Central memory CD4-positive, alpha-beta T cell (primary cell): ENCODE results near the gene GJD4.

Source experiments
- DNase-seq: peaks from one replicate; pipeline ENCODE4 v3.0.0; 2022

The GJD4 gene

DNA sequence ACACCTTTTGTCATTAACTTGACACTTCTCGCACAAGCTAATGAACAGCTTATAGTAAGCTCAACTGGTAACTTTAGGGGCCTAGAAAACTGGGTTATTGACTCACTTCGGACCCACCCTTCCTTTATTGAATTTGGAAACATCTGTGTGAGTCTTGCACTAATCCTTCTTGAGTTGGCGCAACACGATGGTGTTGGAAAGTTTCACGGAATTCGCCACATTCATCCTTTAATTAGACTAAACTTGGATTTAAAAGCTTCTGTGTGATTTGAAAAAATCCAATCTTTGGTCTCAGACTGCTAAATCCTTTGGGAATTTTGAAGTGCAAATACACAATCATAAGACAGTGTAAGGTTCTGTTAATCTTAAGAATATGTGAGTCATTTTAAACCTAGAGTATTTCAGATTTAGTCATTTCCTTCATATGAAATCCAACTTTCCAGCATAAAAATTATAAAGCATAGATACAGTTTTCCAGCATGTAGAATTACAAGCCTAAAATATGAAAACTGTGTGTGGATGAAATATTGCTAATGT lies 21.9 kb downstream of the GJD4 start:
- no peak for DNase-seq

DNA sequence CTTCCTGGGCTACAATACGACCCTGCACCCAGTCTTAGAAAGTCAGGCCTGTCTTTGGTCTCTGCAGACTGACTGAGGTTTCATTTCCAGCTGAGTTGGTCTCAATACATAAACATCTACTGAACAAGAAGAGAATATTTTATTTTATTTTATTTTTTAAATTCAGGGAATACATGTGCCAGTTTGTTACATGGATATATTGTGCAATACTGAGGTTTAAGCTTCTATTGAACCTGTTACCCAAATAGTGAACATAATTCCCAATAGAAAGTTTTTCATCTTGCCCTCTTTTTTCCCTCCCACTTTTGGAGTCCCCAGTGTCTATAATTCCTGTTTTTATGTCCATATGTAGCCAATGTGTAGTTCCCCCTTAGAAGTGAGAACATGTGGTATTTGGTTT lies 26.3 kb downstream of the GJD4 start:
- no peak for DNase-seq

DNA sequence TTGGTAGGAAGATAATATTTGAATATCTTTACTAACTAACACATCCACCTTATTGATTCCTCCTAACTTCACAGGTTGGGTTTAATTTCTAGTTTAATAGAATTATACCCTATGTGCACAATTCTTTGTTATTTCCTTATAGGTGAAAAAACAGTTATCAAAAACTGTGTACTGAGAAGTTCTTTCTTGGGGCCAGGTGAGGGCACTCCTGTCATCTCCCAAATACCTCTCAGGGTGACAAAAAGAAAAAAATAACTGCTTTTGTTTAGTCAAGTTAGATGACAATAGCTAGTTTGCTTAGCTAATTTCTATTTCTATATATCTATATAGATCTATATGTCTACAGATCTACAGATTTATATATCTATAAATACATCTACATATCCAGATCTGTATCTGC lies 26.9 kb downstream of the GJD4 start:
- no peak for DNase-seq

DNA sequence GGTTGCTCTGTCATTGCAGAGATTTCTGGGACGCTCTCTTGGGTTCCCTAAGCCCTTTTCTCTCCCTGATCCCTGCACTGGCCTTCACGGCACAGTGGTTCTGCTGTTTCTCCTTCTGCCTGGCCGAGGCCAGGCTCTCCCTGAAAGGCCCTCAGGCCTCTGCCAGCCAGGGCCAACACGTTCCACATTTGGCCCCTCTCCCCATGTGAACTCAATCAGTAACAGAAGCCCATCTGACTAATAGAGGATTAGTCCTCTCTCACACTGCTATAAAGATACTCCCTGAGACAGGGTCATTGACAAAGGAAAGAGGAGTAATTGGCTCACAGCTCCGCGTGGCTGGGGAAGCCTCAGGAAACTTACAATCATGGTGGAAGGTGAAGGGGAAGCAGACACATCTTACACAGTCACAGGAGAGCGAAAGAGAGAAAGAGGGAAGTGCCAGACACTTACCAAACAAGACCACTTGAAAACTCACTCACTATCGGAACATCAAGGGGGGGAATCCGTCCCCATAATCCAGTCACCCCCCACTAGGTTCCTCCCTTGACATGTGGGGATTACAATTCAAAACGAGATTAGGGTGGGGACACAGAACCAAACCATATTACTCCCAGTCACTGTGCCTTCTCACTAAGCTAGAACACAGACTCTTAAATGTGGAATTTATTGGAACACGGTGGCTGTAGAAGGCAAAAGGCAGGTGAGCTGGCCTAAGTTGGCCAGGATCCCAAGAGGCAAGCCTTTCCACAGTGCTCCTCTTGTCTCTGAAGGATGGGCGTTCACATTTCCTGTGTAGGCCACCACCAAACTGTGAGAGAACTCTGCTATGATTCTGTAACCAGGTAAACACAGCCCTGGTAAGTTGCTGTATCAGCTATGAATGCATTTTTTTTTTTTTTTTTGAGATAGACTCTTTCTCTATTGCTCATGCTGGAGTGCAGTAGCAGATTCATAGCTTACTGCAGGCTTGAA lies 28.2 kb downstream of the GJD4 start:
- DNase-seq: no peak

DNA sequence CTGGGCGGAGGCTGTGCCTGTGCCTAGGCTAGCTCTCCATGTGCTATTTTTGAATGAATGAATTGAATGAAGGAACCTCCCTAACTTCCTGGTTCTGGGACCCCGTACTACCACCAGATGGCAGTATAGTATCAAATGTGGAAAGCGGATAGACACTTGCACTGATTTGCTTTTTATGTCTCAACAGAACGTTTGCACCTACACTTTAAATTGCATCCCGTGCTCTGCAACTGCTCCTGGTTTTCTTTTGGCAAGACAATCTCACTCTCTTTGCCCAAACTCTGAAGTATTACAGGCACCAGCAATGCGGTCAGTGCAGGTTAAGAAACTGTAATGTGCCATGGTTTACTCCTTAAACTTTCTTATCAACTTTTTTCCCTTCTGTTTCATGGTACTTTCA lies 30.4 kb downstream of the GJD4 start:
- peak; percentile 58 for DNase-seq

DNA sequence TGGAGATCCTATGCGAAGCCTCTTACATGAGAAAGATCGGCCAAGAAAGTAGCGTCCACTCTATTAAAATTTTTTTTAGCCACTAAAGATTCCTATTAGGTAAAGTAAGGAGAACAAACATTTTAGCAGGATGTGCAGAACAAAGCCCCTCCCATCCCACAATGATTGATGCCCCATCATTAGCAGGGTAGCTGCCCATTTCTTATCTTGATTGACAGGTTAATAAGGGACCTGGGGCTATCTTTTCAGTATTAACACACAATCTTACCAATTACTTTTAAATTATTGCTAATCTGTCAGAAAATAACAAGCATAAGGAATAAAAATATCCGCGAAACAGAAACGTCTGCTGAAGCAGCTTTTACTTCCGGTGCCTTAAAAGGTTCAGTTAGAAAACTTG lies 31.8 kb downstream of the GJD4 start:
- DNase-seq: no peak

DNA sequence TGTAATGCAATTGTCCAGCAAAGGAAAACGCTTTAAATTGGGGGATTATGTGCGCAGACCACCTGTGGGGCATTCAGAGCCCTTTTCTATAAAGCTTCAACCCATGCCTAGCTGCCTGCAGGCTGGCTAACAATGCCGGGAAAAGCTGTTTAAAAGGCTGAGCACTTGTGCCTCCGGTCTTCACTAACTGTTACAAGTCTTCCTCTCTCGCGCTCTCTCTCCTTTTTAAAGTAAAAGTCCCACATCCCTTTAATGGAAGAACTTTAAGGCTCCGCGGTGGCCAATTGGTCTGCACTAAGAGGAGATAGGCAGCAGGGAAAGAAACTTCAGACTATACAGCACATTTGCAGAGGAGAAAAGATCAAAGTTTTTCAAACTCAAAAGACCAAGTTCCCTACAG lies 32.3 kb downstream of the GJD4 start:
- no peak for DNase-seq

DNA sequence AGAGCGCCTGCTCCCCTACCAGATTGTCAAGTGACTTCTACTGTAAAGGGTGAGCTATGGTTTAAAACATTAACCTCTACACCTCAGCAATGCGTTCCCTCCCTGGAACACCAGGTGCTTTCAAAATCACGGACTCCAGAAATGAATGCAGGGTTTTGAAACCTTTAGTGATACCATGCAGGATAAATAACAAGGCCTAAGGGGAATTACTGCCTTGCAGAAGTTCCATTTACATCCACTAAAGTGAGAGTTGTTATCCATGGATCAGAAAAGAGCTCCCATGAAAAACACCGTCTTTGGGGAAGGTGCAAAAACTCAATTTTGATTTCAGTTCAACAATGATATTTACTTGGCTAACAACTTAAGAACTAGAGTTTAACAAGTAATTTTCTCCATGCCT lies 33.0 kb downstream of the GJD4 start:
- DNase-seq: no peak

DNA sequence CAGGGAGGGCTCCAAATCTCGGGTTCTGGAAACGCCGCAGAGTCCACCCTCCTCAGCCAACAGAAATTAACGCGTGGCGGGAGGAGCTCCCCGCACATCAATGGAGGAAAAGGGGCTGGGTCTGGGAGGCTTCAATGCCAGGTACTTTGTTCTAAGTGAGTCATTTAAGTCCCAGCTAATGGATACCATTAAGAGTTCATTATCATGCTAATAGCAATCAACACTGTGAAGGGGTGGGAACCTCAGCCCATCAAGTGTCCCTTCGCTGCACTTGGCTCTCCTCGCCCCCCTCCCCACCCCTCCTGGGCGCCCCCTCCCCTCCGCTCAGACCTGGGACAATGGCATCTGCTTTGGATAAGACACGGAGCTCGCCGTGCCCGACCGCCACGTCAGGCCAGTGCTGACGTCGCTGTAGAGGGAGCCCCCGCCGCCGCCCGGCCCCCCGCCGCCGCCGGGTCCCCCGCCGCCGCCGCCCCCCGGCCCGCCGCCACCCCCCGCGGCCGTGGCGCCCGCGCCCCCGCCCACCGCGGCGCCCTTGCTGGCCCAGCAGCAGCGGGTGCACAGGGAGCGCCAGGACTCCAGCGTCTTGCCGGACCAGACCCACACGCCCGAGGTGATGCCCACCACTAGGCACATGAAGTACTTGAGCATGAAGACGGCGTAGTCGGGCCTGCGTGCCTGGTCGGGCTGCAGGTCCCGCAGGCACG lies 34.0 kb downstream of the GJD4 start:
- no peak for DNase-seq

DNA sequence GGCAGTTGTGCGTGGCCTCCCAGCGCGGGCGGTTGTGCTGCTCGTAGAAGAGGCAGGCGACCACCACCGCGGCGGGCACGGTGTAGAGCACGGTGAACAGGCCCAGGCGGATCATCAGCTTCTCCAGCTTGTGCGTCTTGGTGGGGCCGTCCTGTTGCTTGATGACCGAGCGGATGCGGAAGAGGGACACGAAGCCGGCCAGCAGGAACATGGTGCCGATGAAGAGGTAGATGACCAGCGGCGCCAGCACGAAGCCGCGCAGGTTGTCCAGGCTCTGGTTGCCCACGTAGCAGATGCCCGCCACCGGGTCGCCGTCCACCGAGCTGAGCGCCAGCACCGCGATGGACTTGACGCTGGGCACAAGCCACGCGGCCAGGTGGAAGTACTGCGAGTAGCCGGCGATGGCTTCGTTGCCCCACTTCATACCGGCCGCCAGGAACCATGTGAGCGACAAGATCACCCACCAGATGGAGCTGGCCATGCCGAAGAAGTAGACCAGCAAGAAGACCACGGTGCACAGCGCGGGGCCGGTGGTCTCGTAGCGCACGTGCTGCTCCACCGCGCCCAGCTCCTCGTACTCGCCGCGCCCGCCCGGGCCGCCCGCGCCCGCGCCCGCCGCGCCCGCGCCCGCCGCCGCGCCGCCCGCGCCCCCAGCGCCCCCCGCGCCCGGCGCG lies 34.7 kb downstream of the GJD4 start:
- no peak for DNase-seq

DNA sequence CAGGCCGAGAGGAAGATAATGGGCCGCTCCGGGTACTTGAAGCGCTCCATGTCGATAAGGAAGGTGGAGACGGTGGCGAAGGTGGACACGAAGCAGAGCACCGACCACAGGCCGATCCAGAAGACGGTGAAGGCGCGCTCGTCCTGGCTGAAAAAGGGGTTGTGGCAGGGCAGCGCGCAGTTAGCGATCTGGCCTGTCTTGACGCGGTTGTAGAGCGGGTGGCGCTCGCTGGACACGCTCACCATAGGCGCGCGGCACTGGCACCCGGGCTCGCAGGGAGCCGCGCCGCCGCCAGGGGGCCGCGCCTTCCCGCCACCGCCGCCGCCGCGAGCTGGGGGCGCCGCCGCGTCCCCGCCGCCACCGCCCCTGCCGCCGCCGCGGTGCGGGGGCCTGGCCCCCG lies 35.3 kb downstream of the GJD4 start:
- peak; percentile 24 for DNase-seq

DNA sequence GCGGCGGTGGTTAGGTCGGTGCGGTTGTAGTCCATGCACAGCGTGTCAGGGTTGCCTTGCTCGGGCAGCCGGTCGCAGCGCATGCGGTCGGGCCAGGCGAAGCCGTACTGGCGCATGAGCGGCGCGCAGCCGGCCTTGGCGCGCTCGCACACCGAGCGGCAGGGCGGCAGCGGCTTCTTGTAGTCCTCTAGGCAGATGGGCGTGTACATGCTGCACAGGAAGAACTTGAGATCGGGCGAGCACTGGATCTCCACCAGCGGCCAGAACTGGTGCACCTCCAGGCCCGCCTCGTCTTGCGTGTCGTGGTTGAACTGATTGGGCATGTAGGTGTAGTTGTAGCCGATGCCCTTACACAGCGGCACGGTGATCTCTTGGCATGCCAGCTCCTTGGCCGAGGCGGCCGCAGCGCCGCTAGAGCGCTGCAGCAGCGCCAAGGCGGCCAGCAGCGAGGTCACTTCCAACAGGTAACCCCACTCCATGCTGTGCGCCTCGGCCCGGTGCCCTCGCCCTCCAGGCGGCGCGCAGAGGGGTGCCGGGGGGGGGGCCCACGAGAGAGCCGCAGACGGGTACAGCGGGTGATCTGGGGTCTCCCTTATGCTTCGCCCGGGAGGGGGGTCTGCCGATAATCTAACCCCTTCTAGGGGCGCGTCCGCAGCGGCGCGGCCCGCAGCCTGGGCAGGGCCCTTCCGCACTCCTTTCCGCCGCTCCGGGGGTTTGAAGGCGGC lies 36.0 kb downstream of the GJD4 start:
- DNase-seq: peak; percentile 45

DNA sequence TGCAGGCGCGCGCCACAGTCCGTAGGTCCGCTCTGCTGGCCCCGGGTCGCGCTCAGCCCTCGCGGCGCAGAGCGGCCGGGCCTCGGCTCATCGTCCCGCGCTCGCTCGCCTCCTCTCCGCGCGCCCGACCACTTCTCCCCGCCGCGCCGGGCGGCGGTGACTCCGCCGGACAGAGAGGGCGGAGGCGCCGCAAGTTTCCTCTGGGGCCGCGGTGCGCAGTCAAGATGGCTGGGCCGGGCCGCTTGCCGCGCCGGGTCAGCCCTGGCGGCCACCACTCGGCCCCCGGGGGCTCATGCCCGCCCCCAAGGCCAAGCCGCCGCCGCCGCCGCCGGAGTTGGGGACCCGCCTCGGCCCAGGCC lies 36.5 kb downstream of the GJD4 start:
- DNase-seq: no peak

DNA sequence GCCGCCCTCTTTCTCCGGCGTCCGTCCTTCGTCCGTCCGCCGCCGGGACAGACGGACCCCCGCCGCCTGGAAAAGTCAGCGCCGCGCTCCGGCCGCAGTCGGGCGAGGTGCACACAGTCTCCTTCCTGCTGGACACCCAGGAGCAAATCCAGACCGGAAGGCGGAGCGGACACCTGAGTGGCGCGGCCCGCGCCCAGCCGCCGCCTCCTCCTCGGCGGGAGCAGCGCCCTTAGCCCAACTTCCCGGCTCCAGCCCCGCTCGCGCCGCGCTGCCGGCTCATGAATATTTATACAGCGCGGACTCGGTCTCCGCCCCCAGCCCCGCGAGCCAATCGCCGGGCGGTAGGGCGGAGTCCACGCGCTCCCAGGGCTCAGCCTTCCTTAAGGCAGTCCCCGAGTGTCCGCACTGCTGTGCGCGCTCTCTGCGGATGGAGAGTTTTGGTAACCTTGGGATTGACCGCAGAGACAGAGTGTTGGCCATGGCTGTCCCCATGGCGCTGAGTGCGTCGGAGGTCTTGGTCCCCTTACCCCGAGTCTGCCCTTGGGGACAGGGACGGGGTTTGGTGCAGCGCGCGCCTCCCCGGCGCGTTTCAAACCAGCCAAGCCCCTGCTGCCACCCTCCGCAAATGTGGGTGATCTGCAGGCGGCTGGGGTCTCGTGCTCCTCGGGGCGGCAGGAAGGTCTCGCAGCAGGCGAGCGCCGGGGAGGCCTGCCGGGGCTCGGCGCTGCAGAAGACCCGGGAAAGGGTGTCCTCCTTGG lies 37.1 kb downstream of the GJD4 start, which contains the start of gene FZD8:
TSS of gene FZD8 (minus strand) at position 262 of the 758 bp plus-strand sequence. CDS start 867 bp downstream, outside the sequence.
- DNase-seq: peak; percentile 71

DNA sequence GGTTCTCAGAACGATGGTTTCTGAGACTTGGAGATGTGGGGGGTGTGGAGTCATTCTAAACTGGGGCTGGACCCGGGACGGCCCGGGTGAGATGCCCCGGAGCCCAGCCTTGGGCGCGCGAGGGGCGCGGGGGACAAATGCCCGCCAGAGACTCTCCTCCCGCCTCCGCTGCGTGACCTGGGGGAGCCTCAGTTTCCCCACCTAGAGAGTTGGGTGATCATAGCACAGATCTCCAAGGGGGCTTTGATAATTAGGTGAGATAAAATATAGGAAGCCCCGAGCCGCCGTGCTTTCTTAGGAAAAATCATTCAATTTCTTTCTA lies 37.6 kb downstream of the GJD4 start:
- DNase-seq: no peak

DNA sequence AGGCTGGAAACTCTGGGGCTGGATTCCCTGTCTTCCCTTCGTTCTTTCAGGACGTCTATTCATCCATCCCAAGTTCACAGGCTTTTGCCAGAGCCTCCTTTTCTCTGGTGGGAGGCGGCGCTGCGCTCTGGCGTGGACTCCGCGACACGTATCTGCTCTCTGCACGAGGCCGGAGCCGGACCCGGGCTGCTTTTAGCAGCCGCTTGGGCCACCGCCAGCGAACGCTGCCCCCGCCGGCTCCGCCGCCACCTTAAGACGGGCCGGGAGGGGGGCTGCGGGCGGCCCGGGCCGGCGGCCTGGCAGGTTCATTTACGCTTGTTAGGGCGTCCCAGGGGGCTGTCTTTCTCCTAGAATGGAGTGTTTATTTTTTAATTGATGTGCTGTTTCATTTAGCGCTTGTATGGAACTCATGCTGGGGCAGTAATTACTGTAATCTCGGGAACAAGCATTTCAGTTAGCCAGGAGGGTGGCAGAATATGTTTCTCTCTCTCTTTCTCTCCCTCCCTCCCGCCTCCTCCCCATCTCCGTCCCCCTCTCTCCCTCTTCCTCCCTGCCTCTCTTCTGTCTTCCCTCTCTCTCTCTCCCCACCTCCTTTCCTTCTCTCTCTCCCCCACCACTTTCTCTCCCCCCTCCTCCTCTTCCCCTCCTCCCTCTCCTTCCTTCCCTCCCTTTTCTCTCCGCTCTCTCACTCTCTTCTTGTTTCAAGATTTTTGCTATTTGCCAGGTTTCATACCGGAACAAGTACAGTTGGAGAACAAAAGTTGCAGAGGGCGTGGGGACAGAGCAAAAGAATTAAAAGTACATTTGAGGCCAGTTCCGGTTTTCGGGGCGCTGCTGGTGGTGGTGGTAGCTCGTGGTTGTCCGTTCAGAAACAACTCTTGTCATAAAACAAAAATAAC lies 38.3 kb downstream of the GJD4 start:
- no peak for DNase-seq

DNA sequence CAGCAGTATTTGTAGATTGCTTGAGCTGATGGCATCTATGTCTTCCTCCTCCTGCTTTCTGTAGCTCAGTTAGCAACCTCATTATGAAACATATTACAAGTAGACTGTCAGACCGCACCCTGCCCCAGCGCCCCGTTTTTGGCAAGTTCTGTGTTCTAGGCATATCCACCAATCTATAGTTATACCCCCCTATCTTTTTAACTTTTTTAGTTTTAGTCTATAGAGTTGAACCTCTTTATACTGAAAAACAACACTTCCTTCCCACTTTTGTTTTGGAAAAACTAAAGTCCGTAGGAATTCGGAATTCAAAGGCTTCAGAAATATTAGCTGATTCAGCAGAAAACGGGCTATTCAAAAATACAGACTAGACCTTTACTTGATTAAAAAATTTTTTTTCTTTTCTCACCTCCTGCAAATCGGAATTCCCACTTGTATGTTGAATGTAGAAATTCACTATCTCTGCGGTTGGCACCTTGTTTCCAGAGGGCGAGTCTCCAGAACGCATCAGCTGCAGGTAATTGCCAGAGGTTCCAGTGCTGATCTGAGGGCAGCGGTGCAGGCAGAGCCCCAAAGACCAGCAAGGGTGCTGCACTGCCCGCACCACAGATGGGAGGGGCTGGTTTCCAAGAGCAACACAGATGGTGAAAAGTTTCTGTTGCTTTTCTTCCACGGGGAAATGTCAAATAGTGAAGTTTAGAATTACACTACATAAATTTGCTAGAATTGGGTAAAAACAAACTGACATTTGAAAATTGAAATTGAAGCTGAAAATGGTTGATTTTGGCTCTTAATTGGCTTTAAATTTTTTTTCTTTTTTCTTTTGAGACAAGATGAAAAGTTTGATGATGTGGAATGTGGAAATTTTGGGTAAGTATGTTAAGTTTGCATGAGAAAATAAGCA lies 39.2 kb downstream of the GJD4 start:
- no peak for DNase-seq

DNA sequence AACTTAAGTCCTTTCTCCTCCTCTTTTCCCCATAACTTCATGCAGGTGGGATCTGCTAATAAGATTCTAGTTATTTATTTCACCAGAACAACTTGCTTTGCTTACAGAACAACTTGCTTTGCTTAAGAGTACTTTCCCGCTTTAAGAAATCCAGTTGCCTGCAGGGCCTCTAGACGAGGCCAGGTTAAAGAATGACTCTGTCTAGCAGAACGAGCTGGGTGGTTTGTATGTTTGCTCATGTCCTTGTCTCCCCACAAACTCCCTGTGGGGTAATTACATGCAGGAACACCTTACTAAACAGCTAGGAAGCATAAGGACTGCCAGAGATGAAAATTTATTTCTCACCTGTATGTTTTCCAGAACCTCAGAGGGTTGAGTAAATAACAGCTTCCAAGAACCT lies 45.8 kb downstream of the GJD4 start:
- DNase-seq: no peak

DNA sequence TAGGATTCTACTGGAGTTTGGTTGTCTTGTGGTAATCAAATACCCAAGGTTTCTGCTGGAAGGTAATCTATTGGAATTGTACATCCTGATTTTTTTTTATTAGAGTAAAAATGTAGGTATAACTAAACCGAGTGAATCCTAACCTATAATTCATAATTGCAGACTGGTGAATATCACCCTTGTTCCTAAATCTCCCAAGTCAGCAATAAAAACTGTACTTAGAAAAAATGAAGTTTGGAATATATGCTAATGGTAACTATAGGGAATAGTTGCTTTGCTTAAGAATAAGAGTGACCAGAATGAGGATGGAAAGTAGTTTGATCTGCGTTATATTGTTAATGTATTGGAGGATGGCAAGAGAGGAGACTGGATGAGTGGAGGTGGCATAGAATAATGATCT lies 47.7 kb downstream of the GJD4 start:
- no peak for DNase-seq

DNA sequence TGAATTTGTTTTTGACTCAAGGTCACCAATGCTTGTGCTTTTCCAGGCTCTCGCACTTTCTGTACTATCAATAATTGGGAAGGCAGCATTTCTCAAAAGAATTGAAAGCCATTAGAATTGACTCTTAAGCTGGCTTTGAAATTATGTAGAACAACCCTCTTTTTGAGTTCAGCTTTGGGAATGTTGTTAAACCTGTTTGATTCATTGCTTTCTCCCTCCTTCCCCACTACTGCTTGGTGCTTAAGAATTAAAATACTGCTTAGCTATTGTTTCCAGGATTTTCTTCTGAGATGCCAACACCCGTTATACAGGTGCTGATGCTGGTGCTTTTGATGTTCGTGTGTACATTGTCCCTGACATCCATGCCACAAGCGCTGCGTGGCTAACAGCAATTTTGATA lies 52.5 kb downstream of the GJD4 start:
- no peak for DNase-seq
